GM21390 (cell line): ENCODE results near the gene TTC7B.

ENCODE experiments used
- ATAC-seq: cut with Tn5 transposase; IDR thresholded peaks from one replicate; pipeline ENCODE4 v1.9.1; 2021; ENCODE audit not compliant: unreplicated experiment

Gene TTC7B

DNA sequence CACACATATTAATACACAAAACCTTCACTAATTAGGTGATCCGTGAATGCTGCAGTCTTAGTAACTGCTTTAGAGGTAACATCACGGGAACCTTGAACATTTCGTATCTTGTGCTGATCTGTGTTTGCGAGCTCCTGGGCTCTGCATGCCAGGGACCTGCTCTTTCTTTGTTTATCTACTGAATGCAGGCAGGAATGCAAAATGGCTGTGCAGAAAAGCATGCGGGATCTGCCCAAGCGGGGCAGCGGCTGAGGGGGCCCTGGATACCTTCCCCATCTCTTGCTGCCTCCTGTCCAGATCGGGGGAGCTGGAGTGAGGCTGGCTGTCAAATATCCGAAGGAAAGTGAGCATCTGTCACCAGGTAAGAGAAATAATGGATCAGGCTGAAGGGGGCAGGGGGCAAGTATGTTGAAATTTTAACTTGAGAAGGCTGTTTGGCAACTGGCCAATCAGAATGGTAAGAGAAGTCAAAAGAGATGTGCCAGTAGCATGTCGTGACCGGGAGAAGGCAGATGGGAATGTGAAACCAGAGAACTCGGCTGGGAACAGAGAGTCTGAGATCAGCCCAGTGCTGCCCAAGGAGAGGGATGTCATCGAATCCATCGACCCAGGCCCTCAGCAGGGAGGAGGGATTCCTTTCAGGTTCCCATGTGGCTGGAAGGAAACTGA is 191.4 kb downstream of the TTC7B start:
- ATAC-seq: no peak

- ATAC-seq: no peak
Observed at GRCh38 chr14:90624227-90624626, 192.0 kb downstream of the TTC7B start.

GRCh38 chr14:90621201-90621600 is 195.0 kb downstream of the TTC7B start:
- no peak for ATAC-seq

DNA sequence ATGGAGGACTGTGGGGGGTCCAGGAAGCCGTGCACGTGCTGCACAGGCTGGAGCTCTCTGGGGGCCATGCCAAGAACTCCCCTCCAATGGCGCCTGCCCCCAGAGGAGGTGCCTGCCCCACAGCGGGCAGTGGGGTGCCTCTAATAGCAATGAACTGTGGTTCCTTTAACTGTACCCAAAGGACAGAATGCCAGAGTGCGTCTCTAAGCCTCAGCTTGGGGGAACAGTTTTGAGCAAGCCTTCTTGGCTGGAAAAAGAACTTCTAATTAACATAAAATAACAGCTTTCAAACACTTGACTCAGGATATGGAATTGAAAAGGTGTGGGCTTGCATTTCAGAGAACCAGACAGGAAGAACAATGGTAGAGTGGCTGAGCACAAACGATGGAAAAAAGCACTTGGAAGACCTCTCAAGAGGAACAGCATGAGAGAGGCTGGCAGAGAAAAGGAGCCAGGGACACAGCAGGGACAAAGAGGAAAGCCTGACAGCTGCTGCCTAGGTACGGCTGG is 195.6 kb downstream of the TTC7B start:
- ATAC-seq: no peak

- ATAC-seq: no peak
Observed at GRCh38 chr14:90619911-90620310, 196.3 kb downstream of the TTC7B start.

- no peak for ATAC-seq
Observed at GRCh38 chr14:90617961-90618360, 198.3 kb downstream of the TTC7B start.

- ATAC-seq: no peak
Observed at GRCh38 chr14:90616881-90617280, 199.3 kb downstream of the TTC7B start.

GRCh38 chr14:90616313-90616712 is 199.9 kb downstream of the TTC7B start:
- no peak for ATAC-seq

DNA sequence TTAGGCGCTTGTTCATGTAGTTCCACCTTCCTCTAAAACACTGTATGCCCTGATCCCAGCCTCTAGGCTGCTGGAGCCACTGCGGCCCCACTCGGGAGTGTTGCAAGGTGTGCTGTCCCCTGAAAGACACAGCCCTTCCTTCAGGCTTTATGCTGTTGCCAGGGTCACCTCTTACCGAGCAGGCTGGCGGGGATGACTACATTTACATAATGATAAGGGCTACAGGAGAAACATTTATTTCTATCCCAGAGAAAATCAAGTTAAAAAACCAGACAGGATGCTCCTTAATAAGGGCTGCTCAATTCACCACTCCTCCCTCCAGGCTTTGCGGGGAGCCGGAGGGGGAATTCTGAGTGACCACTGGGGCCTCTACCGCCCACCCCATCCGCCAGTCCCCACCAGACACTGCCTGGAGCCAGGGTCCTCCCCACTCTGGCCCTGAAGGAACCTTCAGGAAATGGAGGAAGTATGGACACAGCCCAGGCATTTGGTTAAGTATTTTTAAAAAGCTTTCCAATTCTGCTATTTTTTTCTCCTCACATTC is 200.6 kb downstream of the TTC7B start:
- no peak for ATAC-seq

GRCh38 chr14:90614696-90615516 is 201.3 kb downstream of the TTC7B start:
- ATAC-seq: no peak

DNA sequence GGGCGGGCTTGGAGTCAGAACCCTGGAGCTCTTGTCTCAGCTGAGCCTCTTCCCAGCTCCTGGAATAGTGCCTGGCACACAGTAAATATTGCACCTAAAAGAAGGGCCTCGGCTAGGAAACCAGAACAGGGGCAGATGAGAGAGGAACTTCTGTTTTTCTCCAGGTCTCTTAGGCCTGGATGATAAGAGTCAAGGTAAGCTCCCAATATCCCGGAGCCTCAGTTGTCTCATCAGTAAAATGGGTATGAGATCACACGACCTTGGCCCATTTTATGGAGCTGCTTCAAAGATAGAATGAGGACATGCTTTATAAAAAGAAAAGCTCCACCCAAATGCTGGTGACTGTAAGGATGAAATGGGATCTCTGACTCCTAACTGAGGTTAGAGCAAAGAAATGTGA is 202.2 kb downstream of the TTC7B start:
- no peak for ATAC-seq

- no peak for ATAC-seq
Observed at GRCh38 chr14:90613453-90613852, 202.8 kb downstream of the TTC7B start.

GRCh38 chr14:90612801-90613200 is 203.4 kb downstream of the TTC7B start:
- no peak for ATAC-seq

DNA sequence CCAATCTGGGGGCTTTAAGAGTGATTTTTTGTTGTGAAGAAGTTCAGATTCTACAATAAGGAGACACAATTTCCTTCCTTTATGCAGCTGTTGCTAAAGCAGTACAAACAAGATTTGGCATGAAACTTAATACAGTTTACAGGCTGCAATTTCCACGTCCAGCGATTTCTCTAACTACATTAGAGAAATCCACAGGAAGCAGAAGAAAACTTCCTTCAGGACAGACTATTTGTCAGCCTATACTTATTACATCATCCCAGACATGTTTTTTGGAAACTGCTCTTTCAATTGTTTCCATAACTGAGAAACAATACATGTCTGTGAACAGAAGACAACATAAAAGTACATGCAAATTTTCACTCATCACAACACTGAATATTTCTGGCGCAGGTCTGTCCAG is 204.3 kb downstream of the TTC7B start:
- ATAC-seq: no peak

DNA sequence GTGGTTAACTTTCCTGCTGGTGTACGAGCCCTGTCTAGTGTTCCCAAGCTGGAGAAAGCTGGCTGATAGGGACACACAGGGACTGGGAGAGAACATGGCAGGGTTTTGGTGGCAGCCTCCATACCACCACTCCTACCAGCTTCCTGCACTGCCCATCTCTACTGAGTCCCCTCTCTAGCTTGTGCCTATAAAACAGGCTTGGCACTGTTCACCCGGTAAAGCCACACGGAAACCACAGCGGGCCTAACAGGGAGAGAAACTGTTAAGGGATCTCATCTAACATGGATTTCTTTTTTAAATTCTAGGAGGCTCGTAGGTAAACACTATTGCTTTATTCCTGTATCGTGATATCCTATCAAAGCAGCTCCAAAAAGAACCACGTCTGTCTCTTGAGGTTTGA is 204.7 kb downstream of the TTC7B start:
- ATAC-seq: no peak

- no peak for ATAC-seq
Observed at GRCh38 chr14:90610346-90611040, 205.7 kb downstream of the TTC7B start.

DNA sequence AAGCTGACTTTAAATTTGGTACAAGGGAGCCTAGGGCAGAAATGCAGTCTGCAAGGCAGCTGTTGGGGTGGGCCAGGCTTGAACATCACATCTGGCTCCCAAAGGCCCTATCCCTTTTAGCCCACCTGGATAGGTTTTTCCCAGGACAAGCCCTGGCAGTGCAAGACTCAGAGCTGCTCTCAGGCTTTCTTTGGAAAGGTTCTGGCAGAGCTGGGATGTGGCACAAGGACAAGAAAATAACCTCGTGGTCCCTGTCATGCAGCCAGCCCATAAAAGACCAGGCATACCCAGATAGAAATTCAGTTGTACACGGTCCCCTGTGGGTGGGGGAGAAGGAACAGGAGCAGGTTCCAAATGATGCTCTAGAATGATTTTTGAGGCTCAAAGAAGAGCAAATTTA is 206.9 kb downstream of the TTC7B start:
- no peak for ATAC-seq

- ATAC-seq: no peak
Observed at GRCh38 chr14:90608929-90609341, 207.3 kb downstream of the TTC7B start.

- ATAC-seq: no peak
Observed at GRCh38 chr14:90608281-90608680, 207.9 kb downstream of the TTC7B start.

GRCh38 chr14:90607141-90607540 is 209.1 kb downstream of the TTC7B start:
- no peak for ATAC-seq

GRCh38 chr14:90606434-90606833 is 209.8 kb downstream of the TTC7B start:
- ATAC-seq: no peak
